ENCODE results near the gene CARD11.

DNA sequence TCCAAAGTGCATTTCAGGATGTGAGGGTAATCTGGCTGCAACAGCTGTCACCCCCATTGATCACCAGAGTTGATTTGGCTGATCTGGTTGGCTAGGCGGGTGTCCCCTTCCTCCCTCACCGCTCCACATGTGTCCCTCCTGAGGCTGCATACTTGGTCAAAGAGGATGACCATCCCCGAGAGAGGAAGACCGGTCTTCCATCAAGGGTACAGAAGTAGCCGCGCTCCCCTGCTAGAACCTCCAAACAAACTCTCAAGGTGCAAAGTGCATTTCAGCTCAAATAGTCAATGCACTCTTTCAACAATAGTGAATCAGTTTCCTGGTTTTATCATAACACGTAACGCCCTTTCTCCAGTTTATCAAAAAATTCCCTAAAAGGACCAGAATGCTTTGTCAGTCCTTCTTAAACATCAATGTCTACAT, 44.6 kb downstream of the CARD11 start:
- no peak for TF ChIP-seq CTCF (IDR thresholded peaks at IDR 0.05 in 8 of 11, conservative IDR thresholded peaks at IDR 0.05 in 3 of 11)
- TF ChIP-seq POLR2AphosphoS5 (IDR thresholded peaks at IDR 0.05): no peak

Measured in spleen (tissue), 7 donors.